H1 (cell line): ENCODE measurements around the gene PTGIS. TPM values are rescaled to one million over a fixed set of nuclear protein-coding genes. Genes with fewer than 3 reads are reported as not detected.
A peak's percentile ranks its signal among the peaks of the same experiment; 100 is the strongest.

Experiments
- BRCA1 ChIP-seq: IDR thresholded peaks from 2 replicates; pipeline ENCODE4 v1.6.1; 2012; ENCODE audit warnings: low read depth, low read length, improper control_type of control experiment
- CBX8 ChIP-seq: fragments of 300-800, 300-1000 bp; sonication (generic); IDR thresholded peaks from 2 replicates; pipeline ENCODE4 v1.7.1; 2016; ENCODE audit warnings: low read depth, low read length, borderline replicate concordance
- EGR1 ChIP-seq: IDR thresholded peaks from 2 replicates; pipeline ENCODE4 v1.6.1; 2011; ENCODE audit warnings: low read depth, low read length, borderline replicate concordance
- PHF8 ChIP-seq: fragments of 200-600 bp; sonication (generic); conservative IDR thresholded peaks from 2 replicates; pipeline ENCODE4 v1.7.1; 2012; ENCODE audit warnings: low read depth, mild to moderate bottlenecking, inconsistent platforms, low read length, moderate library complexity
- RAD21 ChIP-seq, 2 experiments: IDR thresholded peaks in 1 of 2; conservative IDR thresholded peaks in 1 of 2; 2 replicates each; pipeline ENCODE4 v1.6.1; 2011; ENCODE audit warnings: low read depth in 2 of 2, low read length in 2 of 2, improper control_type of control experiment in 1 of 2, inconsistent platforms in 1 of 2, mild to moderate bottlenecking in 1 of 2, moderate library complexity in 1 of 2
- SIRT6 ChIP-seq: IDR thresholded peaks from one replicate; pipeline ENCODE4 v1.7.1; 2012; ENCODE audit warnings: low read length, inconsistent platforms
- SP1 ChIP-seq: IDR thresholded peaks from 2 replicates; pipeline ENCODE4 v1.6.1; 2011; ENCODE audit warnings: low read depth, low read length
- ZNF274 ChIP-seq: IDR thresholded peaks from 2 replicates; pipeline ENCODE4 v1.7.0; 2012; ENCODE audit warnings: low read length, borderline replicate concordance; ENCODE audit errors: extremely low read depth
- polyA plus RNA-seq, 7 experiments: library from polyadenylated mRNA; depleted of rRNA in 3 of 7; stranded (reverse) in 5 of 7; unstranded in 2 of 7; fragments of >200 nt in 5 of 7; fragments of 200-250 nt in 2 of 7; gene quantifications; 1 replicate in 5 of 7; 2 replicates in 1 of 7; 4 replicates in 1 of 7; pipeline versions ENCODE4 v1.2.1 to v1.2.3, GENCODE V29; 2011 to 2013; ENCODE audit warnings: missing spikeins in 2 of 7, mixed read lengths in 2 of 7
- total RNA-seq: library from RNA; stranded (reverse); fragmentation: NEBNext Ultra II Directional; extraction: Animal tissue kit (Norgen Biotek cat#: 25700); gene quantifications from 2 replicates; pipeline ENCODE4 v1.2.1, GENCODE V29; 2021
- TF ChIP-seq, protein P1 (sequence below): fragments of 300-600 bp; sonication (generic); IDR thresholded peaks from 2 replicates; pipeline ENCODE4 v1.7.1; 2012; ENCODE audit warnings: low read length, moderate library complexity, mild to moderate bottlenecking, inconsistent platforms; ENCODE audit not compliant: insufficient replicate concordance

The PTGIS gene
- total and polyA plus RNA-seq, 2 of the 8 experiments (the other 6 are each of a cell fraction or from before 2014, with no cell fraction given), result 29.9 to 35.5 TPM

DNA sequence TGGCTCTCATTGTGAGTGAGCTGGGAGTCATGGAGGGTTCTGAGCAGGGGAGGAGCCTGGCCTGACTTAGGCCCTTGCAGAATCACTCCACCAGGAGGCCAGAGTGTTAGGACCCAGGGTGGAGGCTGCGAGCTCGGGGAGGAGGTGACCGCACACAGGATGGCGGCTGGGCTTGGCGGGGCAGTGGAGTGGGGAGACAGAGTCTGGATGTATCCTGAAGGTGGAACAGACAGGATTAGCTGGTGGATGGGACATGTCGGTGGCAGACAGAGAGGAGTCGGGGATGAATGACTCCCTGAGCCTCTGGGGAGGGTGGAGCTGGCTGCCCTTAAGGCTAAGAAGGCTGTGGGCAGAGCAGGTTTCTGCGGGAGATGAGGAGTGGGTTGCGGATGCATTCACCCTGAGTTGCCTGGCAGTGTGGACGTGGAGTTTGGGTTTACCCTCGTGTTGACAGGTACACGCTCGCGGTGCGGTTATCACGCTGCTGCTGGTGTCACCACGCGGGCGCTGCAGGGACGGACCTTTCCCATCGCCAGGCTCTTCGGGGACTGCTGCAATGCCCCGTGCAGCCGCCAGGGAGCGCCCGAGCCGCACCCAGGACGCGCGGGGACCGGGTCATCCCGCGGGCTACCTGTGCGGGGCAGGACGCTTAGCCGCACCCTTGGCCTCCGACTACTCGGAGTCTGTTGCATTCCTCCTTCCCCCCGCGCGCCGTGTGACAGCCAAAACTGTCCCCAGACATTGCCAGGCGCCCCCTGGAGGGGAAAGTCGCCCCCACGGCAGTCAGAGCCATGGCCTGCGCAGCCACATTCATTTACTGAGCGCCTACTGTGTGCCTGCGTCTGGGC lies 43.0 kb upstream of the PTGIS start (continued):
- TF ChIP-seq, protein P1, sequence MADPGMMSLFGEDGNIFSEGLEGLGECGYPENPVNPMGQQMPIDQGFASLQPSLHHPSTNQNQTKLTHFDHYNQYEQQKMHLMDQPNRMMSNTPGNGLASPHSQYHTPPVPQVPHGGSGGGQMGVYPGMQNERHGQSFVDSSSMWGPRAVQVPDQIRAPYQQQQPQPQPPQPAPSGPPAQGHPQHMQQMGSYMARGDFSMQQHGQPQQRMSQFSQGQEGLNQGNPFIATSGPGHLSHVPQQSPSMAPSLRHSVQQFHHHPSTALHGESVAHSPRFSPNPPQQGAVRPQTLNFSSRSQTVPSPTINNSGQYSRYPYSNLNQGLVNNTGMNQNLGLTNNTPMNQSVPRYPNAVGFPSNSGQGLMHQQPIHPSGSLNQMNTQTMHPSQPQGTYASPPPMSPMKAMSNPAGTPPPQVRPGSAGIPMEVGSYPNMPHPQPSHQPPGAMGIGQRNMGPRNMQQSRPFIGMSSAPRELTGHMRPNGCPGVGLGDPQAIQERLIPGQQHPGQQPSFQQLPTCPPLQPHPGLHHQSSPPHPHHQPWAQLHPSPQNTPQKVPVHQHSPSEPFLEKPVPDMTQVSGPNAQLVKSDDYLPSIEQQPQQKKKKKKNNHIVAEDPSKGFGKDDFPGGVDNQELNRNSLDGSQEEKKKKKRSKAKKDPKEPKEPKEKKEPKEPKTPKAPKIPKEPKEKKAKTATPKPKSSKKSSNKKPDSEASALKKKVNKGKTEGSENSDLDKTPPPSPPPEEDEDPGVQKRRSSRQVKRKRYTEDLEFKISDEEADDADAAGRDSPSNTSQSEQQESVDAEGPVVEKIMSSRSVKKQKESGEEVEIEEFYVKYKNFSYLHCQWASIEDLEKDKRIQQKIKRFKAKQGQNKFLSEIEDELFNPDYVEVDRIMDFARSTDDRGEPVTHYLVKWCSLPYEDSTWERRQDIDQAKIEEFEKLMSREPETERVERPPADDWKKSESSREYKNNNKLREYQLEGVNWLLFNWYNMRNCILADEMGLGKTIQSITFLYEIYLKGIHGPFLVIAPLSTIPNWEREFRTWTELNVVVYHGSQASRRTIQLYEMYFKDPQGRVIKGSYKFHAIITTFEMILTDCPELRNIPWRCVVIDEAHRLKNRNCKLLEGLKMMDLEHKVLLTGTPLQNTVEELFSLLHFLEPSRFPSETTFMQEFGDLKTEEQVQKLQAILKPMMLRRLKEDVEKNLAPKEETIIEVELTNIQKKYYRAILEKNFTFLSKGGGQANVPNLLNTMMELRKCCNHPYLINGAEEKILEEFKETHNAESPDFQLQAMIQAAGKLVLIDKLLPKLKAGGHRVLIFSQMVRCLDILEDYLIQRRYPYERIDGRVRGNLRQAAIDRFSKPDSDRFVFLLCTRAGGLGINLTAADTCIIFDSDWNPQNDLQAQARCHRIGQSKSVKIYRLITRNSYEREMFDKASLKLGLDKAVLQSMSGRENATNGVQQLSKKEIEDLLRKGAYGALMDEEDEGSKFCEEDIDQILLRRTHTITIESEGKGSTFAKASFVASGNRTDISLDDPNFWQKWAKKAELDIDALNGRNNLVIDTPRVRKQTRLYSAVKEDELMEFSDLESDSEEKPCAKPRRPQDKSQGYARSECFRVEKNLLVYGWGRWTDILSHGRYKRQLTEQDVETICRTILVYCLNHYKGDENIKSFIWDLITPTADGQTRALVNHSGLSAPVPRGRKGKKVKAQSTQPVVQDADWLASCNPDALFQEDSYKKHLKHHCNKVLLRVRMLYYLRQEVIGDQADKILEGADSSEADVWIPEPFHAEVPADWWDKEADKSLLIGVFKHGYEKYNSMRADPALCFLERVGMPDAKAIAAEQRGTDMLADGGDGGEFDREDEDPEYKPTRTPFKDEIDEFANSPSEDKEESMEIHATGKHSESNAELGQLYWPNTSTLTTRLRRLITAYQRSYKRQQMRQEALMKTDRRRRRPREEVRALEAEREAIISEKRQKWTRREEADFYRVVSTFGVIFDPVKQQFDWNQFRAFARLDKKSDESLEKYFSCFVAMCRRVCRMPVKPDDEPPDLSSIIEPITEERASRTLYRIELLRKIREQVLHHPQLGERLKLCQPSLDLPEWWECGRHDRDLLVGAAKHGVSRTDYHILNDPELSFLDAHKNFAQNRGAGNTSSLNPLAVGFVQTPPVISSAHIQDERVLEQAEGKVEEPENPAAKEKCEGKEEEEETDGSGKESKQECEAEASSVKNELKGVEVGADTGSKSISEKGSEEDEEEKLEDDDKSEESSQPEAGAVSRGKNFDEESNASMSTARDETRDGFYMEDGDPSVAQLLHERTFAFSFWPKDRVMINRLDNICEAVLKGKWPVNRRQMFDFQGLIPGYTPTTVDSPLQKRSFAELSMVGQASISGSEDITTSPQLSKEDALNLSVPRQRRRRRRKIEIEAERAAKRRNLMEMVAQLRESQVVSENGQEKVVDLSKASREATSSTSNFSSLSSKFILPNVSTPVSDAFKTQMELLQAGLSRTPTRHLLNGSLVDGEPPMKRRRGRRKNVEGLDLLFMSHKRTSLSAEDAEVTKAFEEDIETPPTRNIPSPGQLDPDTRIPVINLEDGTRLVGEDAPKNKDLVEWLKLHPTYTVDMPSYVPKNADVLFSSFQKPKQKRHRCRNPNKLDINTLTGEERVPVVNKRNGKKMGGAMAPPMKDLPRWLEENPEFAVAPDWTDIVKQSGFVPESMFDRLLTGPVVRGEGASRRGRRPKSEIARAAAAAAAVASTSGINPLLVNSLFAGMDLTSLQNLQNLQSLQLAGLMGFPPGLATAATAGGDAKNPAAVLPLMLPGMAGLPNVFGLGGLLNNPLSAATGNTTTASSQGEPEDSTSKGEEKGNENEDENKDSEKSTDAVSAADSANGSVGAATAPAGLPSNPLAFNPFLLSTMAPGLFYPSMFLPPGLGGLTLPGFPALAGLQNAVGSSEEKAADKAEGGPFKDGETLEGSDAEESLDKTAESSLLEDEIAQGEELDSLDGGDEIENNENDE, result no peak
- TF ChIP-seq ZNF274, result no peak
- no peak for TF ChIP-seq SP1
- 0 out of 2 replicates have a peak, but pooled peaks have one; percentile 30 for TF ChIP-seq EGR1
- TF ChIP-seq CBX8, result no peak
- no peak for TF ChIP-seq PHF8
- TF ChIP-seq RAD21 (IDR thresholded peaks at IDR 0.05 in 1 of 2, conservative IDR thresholded peaks at IDR 0.05 in 1 of 2; ENCODE audit: low read depth in 2 of 2, low read length in 2 of 2), result peak; percentile 95 to 98
- no peak for TF ChIP-seq SIRT6
- TF ChIP-seq BRCA1, result no peak
